ENCODE results near the gene SDF2.

DNA sequence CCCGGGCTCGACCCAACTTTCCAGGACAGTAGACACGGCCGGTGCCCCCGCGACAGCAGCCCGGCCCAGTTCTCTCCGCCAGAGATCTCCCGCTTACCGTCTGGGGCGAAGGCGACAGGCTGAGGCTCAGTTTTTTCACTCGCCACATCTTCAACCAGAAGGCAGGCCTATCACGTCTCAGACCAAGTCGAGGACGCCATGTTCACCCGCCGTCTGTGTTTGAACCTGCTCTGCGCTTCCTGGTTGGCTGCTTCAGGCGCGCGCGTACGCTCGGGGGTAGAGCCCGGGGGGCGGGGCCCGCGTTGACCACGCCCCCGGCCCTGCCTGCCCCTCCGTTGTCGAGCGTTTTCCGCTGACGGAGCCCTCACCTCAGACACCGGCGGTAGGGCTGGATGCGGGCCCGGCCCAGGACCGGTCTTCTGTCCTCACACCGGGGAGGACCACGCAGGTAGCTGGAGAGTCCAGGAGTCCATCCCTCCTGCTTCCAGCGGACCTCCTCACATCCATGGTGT, 62.9 kb downstream of the SDF2 start, which contains the start of gene SPAG5:
- peak; percentile 71 to 95 (median 86) for TF ChIP-seq POLR2A (IDR thresholded peaks at IDR 0.05)
- TF ChIP-seq, protein P1, sequence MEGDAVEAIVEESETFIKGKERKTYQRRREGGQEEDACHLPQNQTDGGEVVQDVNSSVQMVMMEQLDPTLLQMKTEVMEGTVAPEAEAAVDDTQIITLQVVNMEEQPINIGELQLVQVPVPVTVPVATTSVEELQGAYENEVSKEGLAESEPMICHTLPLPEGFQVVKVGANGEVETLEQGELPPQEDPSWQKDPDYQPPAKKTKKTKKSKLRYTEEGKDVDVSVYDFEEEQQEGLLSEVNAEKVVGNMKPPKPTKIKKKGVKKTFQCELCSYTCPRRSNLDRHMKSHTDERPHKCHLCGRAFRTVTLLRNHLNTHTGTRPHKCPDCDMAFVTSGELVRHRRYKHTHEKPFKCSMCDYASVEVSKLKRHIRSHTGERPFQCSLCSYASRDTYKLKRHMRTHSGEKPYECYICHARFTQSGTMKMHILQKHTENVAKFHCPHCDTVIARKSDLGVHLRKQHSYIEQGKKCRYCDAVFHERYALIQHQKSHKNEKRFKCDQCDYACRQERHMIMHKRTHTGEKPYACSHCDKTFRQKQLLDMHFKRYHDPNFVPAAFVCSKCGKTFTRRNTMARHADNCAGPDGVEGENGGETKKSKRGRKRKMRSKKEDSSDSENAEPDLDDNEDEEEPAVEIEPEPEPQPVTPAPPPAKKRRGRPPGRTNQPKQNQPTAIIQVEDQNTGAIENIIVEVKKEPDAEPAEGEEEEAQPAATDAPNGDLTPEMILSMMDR (IDR thresholded peaks at IDR 0.05): peak in 2 of 6 experiments; percentile 2 to 31
